ENCODE measurements around the gene EI24.

- TF ChIP-seq TEAD4 (IDR thresholded peaks at IDR 0.05; ENCODE audit: low read depth, low read length): no peak
- no peak for TF ChIP-seq MAX (IDR thresholded peaks at IDR 0.05)
- TF ChIP-seq POLR2A (IDR thresholded peaks at IDR 0.05; ENCODE audit: control extremely low read depth in 1 of 2, low read depth in 2 of 2, low read length in 2 of 2): no peak
- TF ChIP-seq EGR1 (IDR thresholded peaks at IDR 0.05; ENCODE audit: borderline replicate concordance, low read depth, low read length): no peak
Observed at GRCh38 chr11:125583496-125583895, 14.2 kb downstream of the EI24 start.

Measured in H1 (cell line).